Osteoblast (primary cell): ENCODE measurements around the gene ALAS1. TPM values are rescaled to one million over a fixed set of nuclear protein-coding genes. Genes with fewer than 3 reads are reported as not detected.

Source experiments
- DNase-seq: peaks from one replicate; pipeline ENCODE4 v3.0.0; 2011; ENCODE audit warnings: low spot score, mixed read lengths; ENCODE audit not compliant: insufficient read length; ENCODE audit errors: missing footprints
- H2AFZ ChIP-seq: 2 replicates; pipeline ENCODE4 v1.6.0; 2011; ENCODE audit warnings: mild to moderate bottlenecking, low read length
- H3K27ac ChIP-seq: 2 replicates; pipeline ENCODE4 v1.5.1; 2011; ENCODE audit warnings: mild to moderate bottlenecking, low read depth, low read length, moderate library complexity
- H3K27me3 ChIP-seq: 2 replicates; pipeline ENCODE4 v1.6.0; 2012; ENCODE audit warnings: mild to moderate bottlenecking, control low read depth, inconsistent platforms, low read length, moderate library complexity; ENCODE audit not compliant: insufficient read depth
- H3K36me3 ChIP-seq: 2 replicates; pipeline ENCODE4 v1.5.1; 2011; ENCODE audit warnings: mild to moderate bottlenecking, low read length, control low read depth, moderate library complexity; ENCODE audit not compliant: insufficient read depth
- H3K4me1 ChIP-seq: 2 replicates; pipeline ENCODE4 v1.5.1; 2011; ENCODE audit warnings: mild to moderate bottlenecking, low read length, control low read depth, moderate library complexity; ENCODE audit not compliant: insufficient read depth
- H3K4me2 ChIP-seq: 2 replicates; pipeline ENCODE4 v1.6.0; 2011; ENCODE audit warnings: mild to moderate bottlenecking, low read length; ENCODE audit not compliant: insufficient read depth
- H3K4me3 ChIP-seq: fragments of 200-600 bp; sonication (generic); 3 replicates; pipeline ENCODE4 v1.5.1; 2012; ENCODE audit warnings: mild to moderate bottlenecking, low read length, inconsistent platforms; ENCODE audit not compliant: insufficient read depth
- H3K79me2 ChIP-seq: 2 replicates; pipeline ENCODE4 v1.6.0; 2012; ENCODE audit warnings: mild to moderate bottlenecking, low read length, control low read depth, inconsistent platforms; ENCODE audit not compliant: insufficient read depth
- H3K9me3 ChIP-seq: 2 replicates; pipeline ENCODE4 v1.5.1; 2011; ENCODE audit warnings: low read depth, low read length, control low read depth
- H4K20me1 ChIP-seq: 2 replicates; pipeline ENCODE4 v1.6.0; 2012; ENCODE audit warnings: mild to moderate bottlenecking, low read length, control low read depth; ENCODE audit not compliant: insufficient read depth
- total RNA-seq: library from RNA; depleted of rRNA; stranded (reverse); fragments of >200 nt; gene quantifications from 2 replicates; pipeline ENCODE4 v1.2.3, GENCODE V29; 2012
- TF ChIP-seq, protein P1 (sequence below): IDR thresholded peaks from 2 replicates; pipeline ENCODE4 v1.5.1; 2011; ENCODE audit warnings: mild to moderate bottlenecking, low read depth, low read length, moderate library complexity; ENCODE audit errors: extremely low read depth

The ALAS1 gene
- total RNA-seq, 1 donor = 39.1 TPM

DNA sequence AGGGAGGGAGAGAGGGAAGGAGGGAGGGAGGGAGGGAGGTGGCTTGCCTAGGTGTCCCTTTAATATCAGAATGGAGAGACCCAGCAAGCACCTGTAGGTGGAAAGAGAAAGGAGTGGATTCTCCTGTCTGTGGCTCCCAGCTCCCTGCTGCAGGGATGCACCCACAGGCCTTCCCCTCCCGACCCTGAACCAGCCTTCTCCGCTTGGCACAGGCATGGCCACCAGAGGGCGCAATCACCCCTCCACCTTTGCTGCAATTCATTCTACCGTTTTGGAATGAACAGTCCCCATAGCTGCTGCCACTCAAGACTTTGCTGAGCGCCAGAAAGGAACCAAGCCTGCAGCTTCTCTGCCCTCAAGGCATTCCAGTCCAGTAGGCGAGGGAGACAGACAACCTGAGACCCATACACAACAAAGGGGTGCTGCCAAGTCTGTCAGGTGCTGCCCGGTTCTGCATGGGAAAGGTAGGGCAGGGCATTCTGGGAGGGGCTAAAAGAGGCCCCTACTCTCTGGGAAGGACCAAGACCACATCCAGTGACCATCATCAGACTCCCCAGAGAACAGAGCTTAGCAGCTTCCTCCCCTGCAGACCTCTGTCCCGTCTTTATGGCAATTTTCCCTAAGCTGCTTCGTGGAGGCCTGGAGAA lies 22.5 kb downstream of the ALAS1 start:
- Histone ChIP-seq H3K4me2 (no peak overlapping the region), H3K79me2 (no peaks in the 10 kb centered on the region), H3K27me3 (no peaks in the 10 kb centered on the region), H3K9me3 (no peaks in the 10 kb centered on the region), H3K4me1 (peaks cover 9% of the 10 kb centered on the region), H2AFZ (no peak overlapping the region), H3K27ac (no peak overlapping the region), H3K4me3 (no peak overlapping the region), H4K20me1 (no peaks in the 10 kb centered on the region), H3K36me3 (peaks cover under 1% of the 10 kb centered on the region)
- peak; percentile 99 for DNase-seq
- TF ChIP-seq, protein P1, sequence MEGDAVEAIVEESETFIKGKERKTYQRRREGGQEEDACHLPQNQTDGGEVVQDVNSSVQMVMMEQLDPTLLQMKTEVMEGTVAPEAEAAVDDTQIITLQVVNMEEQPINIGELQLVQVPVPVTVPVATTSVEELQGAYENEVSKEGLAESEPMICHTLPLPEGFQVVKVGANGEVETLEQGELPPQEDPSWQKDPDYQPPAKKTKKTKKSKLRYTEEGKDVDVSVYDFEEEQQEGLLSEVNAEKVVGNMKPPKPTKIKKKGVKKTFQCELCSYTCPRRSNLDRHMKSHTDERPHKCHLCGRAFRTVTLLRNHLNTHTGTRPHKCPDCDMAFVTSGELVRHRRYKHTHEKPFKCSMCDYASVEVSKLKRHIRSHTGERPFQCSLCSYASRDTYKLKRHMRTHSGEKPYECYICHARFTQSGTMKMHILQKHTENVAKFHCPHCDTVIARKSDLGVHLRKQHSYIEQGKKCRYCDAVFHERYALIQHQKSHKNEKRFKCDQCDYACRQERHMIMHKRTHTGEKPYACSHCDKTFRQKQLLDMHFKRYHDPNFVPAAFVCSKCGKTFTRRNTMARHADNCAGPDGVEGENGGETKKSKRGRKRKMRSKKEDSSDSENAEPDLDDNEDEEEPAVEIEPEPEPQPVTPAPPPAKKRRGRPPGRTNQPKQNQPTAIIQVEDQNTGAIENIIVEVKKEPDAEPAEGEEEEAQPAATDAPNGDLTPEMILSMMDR = peak; percentile 92

DNA sequence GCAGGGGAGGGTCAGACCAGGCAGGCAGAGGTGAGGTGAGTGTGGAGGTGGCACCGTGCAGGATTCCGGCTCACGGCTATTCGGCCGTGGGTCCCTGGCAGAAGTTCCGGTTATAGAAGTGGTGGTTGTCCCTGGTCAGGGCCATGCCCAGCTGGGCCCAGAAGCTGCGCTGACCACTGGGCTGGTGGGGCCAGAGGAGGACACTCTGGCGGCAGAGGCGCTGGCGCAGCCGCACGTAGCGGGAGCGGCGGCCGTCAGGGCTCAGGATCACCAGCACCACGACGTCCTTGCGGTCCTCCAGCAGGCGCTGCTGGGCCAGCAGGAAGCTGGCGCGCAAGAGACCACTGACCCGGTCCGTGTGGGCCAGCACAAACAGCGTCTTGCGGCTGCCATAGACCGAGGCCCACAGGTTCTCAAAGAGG lies 23.2 kb downstream of the ALAS1 start:
- Histone ChIP-seq H2AFZ (no peak overlapping the region), H3K9me3 (no peaks in the 10 kb centered on the region), H3K27me3 (no peaks in the 10 kb centered on the region), H3K79me2 (no peaks in the 10 kb centered on the region), H4K20me1 (no peaks in the 10 kb centered on the region), H3K4me3 (no peak overlapping the region), H3K36me3 (no peaks in the 10 kb centered on the region), H3K4me1 (peaks cover 9% of the 10 kb centered on the region), H3K4me2 (no peak overlapping the region), H3K27ac (no peak overlapping the region)
- no peak for DNase-seq
- TF ChIP-seq, protein P1 = no peak

DNA sequence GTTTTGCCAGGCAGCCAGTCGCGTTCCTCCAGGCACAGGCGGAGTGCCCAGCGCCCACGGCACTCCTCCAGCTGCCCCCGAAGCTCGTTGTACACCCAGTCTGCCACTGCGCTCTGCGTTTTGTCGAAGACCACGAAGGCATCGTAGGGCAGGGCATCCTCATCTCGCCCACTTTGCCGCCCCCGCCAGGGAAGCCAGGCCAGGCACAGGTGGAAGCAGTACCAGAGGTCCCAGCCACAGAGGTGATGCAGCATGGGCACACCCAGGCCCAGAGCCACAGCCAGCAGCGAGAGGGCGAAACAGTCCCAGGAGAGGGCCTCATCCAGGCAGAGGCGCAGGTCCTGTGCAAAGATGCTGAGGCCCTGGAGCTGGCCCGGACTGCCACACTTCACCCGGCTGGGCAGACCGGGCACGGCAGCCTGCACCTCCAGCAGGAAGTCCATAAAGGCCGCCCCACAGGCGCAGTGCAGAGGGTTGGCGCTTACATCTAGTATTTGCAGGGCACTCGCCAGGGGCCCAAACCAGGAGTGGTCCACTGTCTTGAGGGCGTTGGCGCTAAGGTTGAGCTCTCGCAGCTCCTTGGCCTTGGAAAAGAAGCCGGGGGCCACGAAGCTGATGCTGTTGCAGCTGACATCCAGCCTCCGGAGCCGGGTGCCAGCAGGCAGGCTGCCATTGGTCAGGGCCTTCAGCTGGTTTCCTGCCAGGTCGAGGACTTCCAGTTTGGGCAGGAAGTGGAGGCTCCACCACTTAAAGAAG lies 23.8 kb downstream of the ALAS1 start:
- TF ChIP-seq, protein P1 = no peak
- Histone ChIP-seq H3K4me2 (no peak overlapping the region), H2AFZ (no peak overlapping the region)

More for the DNA sequence above, 23.8 kb downstream of the ALAS1 start:
- no peaks in the 10 kb centered on the region for H3K36me3 ChIP-seq
- H3K27me3 ChIP-seq = no peaks in the 10 kb centered on the region
- H3K4me1 ChIP-seq = peaks cover 6% of the 10 kb centered on the region
- no peak overlapping the region for H3K4me3 ChIP-seq
- H4K20me1 ChIP-seq = no peaks in the 10 kb centered on the region
- no peak overlapping the region for H3K27ac ChIP-seq
- DNase-seq = peak; percentile 69
- H3K9me3 ChIP-seq = no peaks in the 10 kb centered on the region
- H3K79me2 ChIP-seq = no peaks in the 10 kb centered on the region
